GM19238 (cell line): ENCODE measurements around the gene LRRC28.
"Not testable (repeated sequence)": the region's sequence is repeated elsewhere in the genome, so short reads cannot be mapped to it uniquely, and the experiment has no call there.

Source experiments
- DNase-seq: peaks from one replicate; pipeline ENCODE4 v3.0.0; 2011; ENCODE audit warnings: low spot score; ENCODE audit not compliant: insufficient read length

Gene LRRC28

GRCh38 chr15:99250857-99251841 lies at the start of gene LRRC28:
TSS of gene LRRC28 (plus strand) at chr15:99251481. CDS start at chr15:99255958, 4,477 bp downstream.
- DNase-seq, result peak; percentile 79

GRCh38 chr15:99202176-99202552 lies 49.1 kb upstream of the LRRC28 start:
- no peak for DNase-seq

GRCh38 chr15:99207672-99208071 lies 43.6 kb upstream of the LRRC28 start:
- no peak for DNase-seq

DNA sequence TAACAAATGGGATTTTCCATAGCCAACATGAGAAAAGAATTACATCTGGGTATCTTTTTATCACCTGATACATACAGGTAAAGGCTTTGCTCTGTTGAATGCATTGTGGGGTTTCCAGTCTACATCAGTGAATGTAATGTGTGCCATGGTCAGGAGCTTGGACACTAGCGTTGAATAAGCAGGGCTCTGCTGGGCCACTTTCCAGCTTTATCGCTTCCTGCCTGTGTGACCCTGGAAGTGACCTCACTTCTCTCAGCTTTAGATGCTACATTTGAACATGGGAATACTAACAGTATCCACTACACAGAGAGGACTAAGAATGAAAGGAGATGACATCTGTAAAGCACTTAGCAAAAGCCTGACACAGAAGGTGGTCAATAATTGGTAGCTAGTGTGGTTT lies 42.0 kb upstream of the LRRC28 start:
- DNase-seq, result no peak

DNA sequence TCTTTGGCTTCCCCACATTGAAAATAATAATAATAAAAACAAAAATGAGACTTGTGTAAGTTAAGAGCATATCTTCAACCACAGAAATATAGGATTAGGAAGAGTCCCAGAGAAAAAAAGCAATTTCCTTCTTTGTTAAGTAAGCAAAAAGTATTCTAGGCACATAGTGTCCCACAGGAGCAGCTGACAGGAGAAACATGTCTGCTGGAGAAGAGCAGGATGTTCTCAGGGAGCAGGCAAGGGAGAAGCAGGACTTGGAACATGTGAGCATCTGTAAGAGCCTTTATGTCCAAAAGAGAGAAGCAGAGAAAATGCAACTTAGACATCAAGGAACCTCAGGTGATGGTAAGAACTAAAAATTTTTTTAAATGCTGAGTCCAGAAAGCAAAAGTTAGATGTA lies 40.9 kb upstream of the LRRC28 start:
- DNase-seq, result no peak

DNA sequence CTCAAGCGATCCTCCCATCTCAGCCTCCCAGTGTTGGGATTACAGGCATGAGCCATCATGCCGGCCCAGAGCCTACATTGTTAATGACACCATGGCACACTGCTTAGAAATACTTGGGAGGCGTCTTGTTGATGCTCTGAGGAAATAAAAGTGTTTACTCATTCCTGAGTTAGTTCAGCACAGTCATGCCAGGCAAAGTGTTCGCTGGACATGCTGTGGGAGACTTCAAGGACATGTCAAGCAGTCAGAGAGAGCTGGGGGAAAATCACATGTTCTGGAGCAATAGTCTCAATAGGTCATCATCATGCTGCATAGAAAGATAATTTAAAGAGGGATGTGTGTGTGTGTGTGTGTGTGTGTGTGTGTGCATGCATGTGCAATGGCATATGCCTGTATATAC lies 39.4 kb upstream of the LRRC28 start:
- no peak for DNase-seq

DNA sequence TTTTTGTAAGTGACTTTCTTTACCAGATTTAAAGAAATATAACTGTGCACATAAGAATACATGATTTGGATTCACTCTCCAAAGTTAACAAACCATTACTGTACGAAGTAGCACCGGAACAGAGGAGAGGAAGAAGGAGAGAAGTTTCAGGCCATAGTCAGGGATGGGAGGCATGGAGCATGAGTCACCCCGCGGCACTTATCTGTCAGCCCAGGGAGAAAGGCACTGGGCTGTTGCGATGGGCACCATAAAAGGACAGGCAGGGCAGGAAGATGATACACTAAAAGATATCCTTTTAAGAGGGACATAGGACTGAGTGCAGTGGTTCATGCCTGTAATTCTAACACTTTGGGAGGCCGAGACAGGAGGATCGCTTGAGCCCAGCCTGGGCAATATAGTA lies 38.9 kb upstream of the LRRC28 start:
- no peak for DNase-seq

DNA sequence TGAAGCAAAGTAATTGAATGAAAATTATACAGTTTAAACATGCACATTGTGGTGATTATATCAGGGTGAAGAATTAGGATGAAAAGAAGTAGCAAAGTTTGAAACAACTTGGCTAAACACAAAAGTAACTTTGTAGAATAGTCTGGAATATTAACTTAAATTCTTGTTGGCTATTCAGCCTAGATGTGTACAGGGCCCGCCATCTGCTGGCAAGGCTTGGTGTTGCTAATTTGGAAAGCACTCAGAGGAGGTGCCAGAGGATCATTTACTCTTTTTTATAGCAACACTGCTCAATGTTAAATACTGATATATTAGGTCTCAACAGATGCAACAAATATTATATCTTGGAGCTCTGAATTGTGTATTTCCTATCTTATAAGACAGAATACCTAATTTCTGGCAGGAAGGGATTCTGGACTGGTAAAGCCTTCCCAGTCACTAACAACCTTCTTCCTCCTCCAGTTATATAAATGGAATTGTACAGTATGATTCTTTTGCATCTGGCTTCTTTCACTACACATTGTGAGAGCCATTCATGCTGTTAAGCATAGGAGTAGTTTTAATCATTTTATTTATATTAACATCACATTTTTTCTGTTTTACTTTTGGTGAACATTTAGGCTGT lies 38.0 kb upstream of the LRRC28 start:
- peak; percentile 27 for DNase-seq

DNA sequence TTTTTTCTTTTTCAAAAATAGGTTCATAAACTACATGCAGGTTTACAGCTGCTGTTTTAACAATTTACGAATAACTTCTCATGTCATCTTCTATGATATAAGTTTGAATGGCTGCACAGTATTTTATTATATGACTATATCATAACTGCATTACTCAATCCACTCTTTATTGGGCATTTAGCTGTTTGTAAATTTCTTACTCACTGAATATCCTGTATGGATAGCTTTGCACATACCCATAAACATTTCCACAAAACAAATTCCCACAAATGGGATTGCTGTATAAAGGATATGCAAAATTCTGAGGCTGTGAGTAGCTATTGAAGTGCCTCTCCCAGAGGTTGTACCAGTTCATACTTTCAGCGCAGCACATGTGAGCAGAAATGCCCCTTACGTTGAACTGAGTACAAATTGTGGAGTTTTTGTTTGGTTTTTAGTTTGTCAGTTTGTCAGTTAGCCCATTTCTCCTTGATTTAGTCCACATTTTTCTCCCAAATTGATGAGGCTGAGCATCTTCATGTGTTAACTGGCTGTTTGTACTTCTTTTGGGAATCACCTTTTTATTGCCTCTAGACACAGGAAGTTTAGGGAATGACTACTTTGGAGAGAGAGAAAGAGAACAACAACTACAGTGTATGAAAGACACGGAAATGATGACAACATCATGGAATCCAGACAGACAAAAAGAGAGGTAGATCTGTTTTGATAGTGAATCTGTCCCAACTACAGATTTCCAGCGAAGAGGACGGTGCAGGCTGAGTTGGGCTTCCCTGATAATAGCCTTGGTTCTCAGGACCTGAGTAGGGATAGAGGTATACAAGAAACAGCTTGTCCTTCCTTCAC lies 26.7 kb upstream of the LRRC28 start:
- no peak for DNase-seq

DNA sequence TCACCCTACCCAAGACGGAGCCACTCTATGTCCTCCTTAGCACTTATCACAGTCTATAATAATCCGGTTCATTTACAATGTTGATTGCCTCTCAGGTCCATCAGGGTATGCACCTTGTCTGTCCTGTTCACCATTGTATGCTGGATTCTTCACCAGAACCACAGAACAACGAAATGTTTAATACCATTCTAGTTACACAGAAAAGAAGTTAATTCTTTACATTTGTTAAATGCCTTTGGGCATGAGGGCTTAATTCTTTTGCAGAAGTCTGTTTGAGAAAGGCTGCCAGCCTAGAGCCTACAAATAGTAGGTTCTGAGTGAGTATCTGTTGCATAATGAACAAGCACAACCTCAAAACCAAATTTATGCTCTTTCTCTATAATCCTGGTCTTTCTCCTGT lies 24.5 kb upstream of the LRRC28 start:
- no peak for DNase-seq

GRCh38 chr15:99228120-99228770 lies 23.0 kb upstream of the LRRC28 start:
- no peak for DNase-seq

DNA sequence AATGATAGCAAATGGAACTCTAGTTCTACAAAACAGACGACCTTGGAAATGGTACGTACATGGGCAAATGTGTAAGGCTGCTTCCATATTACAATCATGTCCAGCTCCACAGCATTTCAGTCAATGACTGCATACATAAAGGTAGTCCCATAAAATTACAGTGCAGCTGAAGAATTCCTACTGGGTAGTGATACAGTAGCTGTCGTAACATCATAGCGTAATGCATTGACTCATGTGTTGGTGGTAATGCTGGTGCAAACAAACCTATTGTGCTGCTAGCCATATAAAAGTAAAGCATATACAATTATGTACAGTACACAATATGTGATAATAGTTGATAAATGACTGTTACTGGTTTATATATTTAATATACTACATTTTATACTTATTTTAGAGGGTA lies 20.4 kb upstream of the LRRC28 start:
- no peak for DNase-seq

DNA sequence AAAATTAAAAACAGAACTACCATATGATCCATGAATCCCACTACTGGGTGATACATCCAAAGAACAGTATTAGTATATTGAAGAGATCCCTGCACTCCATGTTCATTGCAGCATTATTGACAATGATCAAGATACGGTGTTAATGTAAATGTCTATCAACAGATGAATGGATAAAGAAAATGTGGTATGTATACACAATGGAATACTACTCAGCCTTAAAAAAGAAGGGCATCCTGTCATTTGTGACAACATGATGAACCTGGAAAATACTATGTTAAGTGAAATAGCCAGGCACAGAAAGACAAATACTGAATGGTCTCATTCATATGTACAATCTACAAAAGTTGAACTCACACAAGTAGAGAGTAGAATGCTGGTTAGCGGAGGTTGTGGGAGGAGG lies 18.5 kb upstream of the LRRC28 start:
- DNase-seq, result no peak

- not testable (repeated sequence) for DNase-seq
Observed at GRCh38 chr15:99234160-99234559, 17.1 kb upstream of the LRRC28 start.

DNA sequence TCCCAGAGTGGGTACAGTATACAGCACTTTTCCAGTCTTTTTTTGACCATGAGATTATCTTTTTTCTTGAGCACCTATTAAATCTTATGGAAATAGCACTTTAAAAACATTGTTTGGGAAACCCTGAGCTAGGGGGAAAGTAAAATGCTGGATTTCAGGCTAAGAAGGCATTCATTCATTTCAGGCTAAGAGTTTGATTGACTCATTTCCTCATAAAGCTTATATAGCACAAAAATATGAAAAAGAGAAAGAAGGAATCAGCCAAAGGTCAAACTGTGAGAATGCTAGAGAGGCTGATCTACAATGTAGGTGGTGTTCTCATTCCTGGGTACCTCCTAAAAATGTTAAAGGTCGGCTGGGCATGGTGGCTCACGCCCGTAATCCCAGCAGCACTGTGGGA lies 12.4 kb upstream of the LRRC28 start:
- DNase-seq, result no peak

- no peak for DNase-seq
Observed at GRCh38 chr15:99239545-99240198, 11.6 kb upstream of the LRRC28 start.

DNA sequence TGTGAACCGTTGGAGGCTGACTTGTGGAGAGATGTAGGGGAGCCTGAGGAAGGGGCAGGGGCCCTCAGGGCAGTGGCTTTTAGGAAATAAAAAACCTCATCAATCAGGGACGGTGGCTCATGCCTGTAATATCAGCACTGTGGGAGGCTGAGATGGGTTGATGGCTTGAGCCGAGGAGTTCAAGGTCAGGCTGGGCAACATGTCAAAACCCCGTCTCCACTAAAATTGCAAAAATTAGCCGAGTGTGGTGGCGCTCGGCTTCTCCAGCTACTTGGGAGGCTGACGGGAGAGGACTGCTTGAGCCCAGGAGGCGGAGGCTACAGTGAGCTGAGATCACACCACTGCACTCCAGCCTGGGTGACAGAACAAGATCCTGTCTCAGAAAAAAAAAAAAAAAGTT lies 9.5 kb upstream of the LRRC28 start:
- DNase-seq, result no peak

- no peak for DNase-seq
Observed at GRCh38 chr15:99244306-99244705, 7.0 kb upstream of the LRRC28 start.

- DNase-seq, result no peak
Observed at GRCh38 chr15:99247062-99247461, 4.2 kb upstream of the LRRC28 start.

DNA sequence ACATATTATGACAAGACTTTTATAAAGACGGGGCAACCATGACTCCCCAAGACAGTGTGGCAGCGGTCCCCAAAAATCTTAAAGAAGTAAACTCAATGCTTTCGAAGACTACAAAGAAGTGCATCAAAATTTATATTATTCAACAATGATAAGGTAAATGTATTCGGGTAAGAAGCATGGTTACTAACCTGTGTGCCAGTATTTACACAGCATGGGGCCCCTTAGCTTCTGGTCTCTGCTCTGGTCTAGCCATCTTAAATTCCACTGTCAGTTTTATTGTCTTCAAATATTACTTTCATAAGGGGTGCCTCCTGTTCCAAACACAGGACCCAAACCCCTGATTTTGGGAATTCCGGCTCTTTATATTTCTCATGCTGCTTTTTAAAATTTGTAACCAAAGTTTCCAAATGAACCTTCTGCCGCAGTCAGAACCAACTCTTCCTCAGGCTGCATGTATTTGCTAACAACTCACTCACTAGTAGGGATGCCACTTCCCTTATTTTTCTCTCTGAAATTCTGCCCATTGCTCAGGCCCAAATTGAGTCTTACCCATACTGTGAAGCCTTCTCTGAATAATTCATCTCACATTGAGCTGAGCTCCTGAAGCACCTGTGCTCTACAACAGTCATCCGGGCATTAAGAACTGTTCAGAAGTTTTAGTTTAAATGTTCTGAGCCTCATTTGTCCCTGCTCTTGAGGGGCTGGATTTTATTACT lies 3.1 kb upstream of the LRRC28 start:
- DNase-seq, result no peak
